GM04504 (cell line): ENCODE results near the gene SPIN1.
"Not testable (repeated sequence)": the region's sequence is repeated elsewhere in the genome, so short reads cannot be mapped to it uniquely, and the experiment has no call there.

Experiments used
- DNase-seq: peaks from one replicate; pipeline ENCODE4 v3.0.0-alpha.2; 2012; ENCODE audit warnings: low read depth

Gene SPIN1

DNA sequence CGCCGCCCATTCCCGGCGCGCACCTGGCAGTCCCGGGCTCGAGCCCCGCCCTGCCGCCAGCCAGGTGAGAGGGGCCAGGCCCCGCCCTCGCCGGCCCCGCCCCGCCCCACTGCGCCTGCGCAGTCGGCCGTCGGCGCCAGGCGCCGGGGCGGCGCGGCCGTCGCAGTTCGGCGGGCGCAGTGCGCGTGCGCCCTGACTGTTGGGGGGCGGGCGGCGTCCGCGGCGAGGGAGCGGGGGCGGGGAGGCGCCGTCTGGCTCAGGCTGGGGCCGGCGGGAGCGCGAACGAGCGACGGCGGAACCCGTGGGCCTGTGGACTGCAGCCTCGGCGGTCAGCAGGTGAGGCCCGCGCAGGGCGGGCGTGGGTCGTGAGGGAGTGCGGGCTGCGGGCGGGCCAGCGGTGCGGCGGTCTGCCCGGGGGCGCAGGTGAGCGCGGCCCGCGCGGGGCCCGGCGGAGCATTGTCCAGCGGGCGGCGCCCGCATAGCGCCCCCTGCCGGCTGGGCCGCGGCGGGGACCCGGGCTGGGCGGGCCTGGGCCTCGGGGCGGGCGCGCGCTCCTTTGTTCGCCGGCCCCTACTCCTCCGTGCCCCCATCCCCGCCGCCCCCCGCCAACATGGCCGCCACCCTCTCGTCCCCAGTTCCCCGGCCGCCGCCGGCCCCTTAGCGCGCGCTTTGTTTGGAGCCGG, at the start of gene SPIN1:
SPIN1 (plus strand) TSS at position 242 of the 683 bp plus-strand sequence. CDS start 38,096 bp downstream, outside the sequence.
- peak; percentile 38 for DNase-seq

DNA sequence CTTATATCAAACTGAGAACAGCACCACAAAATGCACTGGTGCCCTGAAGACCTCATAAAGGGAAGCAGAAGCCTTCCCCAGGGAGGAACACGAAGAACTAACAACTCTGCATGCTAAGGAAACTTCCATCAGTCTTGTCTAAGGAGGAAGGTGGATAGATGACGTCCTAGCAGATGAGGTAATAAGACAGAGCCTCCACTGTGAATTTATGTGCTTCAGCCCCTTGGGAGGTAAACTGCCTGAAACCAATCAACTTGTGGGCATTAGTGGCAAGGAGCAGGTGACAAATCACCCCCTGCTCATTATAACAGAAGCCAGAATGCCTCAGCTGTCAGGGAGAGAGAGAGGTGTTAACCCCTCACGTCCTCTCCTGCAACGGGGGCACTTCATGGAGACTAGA, 48.9 kb upstream of the SPIN1 start:
- no peak for DNase-seq

DNA sequence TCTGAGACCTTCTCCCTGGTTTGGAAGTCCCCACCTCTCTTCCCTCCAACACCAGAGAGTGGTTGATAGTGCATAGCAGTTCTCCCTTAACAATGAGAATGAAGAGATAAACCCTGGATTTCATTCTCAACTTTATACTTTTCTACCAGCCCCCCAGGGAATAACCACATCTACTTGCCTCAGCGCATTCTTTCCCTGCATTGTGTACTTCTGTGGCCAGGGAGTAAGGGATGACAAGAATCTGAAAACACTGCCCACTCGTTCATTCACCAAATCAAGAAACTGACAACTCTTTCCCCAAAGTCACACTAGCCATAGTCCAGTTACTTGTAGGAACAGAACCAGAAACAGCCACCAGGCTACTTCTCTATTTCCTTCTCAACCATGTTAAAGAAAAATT, 46.0 kb upstream of the SPIN1 start:
- no peak for DNase-seq

DNA sequence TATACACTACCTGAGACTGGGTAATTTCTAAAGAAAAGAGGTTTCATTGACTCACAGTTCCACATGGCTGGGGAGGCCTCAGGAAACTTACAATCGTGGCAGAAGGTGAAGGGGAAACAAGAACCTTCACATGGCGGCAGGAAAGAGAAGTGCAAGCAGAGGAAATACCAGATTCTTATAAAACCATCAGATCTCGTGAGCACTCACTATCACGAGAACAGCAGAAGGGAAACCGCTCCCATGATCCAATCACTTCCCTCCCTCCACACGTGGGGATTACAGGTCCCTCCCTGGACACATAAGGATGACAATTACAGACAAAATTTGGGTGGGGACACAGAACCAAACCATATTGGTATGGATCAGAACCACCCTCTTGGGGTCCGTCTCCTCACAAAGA, 44.2 kb upstream of the SPIN1 start:
- DNase-seq, result no peak

DNA sequence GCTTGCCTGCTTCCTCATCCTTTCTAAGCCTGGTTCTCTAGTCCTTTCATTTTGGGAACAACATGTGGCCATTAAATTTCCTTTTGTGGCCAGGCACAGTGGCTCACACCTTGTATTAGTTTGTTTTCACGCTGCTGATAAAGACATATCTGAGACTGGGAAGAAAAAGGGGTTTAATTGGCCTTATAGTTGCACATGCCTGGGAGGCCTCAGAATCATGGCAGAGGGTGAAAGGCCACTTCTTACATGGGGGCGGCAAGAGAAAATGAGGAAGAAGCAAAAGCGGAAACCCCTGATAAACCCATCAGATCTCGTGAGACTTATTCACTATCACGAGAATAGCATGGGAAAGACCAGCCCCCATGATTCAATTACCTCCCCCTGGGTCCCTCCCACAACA, 37.9 kb upstream of the SPIN1 start:
- DNase-seq, result not testable (repeated sequence)

DNA sequence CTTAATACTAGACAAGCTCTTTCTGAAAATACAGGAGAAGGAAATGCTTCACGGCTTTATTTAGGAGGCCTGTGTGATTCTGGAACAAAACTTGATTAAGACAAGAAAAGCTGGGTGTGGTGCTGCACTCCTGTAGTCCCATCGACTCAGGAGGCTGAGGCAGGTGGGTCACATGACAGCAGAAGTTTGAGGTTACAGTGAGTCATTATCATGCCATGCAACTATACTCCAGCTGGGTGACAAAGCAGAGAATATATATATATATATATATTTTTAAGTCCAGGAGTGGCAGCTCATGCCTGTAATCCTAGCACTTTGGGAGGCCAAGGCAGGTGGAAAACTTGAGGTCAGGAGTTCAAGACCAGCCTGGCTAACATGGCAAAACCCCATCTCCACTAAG, 33.1 kb upstream of the SPIN1 start:
- no peak for DNase-seq

DNA sequence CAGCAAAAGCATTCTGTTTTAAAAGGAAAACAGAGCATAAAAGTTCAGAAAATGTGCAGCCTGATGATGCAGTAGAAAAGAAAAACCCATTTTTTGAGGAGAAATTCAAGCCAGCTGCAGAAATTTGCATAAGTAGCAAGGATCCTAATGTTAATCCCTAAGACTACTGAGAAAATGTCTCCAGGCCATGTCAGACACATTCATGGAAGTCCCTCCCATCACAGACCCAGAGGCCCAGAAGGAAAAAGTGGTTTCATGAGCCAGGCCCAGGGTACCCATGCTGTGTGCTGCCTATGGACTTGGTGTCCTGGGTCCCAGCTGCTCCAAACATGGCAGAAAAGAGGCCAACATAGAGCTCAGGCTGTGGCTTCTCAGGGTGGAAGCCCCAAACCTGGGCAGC, 31.0 kb upstream of the SPIN1 start:
- not testable (repeated sequence) for DNase-seq

DNA sequence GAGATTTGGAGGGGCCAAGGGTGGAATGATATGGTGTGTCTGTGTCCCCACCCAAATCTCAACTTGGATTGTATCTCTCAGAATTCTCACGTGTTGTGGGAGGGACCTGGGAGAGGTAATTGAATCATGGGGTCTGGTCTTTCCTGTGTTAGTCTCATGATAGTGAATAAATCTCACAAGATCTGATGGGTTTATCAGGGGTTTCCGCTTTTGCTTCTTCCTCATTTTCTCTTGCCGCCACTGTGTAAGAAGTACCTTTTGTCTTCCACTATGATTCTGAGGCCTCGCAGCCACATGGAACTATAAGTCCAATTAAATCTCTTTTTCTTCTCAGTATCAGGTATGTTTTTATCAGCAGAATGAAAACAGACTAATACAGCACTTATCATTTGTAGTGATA, 29.5 kb upstream of the SPIN1 start:
- no peak for DNase-seq

DNA sequence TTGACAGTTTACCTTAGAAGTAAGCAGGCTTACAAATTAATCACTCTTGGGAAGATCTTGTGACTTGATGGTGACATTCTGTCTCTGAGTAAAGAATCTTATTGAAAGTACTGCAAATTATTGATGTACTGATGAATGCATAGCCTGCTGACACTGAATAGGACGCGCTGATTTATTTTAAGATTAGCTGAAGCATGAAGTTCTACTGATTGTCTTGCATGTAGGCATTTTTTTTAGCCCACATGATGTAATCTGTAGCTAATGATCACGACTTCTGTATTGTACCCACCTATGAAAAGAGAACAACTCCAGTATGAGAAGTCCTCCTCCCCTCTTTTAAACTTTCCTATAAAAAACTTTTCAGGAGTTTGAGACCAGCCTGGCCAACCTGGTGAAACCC, 28.3 kb upstream of the SPIN1 start:
- DNase-seq, result no peak

DNA sequence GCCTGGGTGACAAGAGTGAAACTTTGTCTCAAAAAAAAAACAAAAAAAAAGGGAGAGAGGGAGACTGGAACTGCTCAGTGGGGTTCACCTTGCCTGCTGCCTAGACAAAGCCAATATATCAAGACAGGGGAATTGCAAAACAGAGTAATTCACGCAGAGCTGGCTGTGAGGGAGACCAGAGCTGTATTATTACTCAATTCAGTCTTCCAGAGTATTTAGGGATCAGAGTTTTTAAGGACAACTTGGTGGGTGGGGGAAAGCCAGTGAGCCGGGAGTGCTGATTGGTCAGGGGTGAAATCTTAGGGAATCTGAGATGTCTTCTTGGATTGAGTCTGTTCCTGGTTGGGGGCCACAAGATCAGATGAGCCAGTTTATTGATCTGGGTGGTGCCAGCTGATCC, 25.6 kb upstream of the SPIN1 start:
- no peak for DNase-seq

DNA sequence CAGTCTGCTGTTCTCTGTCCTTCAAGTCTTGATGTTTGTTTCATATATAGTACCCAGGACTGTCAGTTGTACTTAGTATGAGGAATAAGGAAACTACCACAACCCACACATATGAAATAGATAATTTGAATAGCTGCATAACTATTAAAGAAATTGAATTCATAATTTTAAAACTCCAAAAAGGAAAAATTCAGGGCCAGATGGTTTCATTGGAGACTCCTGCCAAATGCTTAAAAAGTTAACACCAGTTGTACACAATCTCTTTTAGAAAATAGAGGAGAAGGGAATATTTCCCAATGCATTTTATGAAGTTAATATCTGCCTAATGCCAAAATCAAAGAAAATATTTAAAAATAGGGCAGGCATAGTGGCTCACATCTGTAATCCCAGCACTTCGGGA, 24.6 kb upstream of the SPIN1 start:
- DNase-seq, result no peak

DNA sequence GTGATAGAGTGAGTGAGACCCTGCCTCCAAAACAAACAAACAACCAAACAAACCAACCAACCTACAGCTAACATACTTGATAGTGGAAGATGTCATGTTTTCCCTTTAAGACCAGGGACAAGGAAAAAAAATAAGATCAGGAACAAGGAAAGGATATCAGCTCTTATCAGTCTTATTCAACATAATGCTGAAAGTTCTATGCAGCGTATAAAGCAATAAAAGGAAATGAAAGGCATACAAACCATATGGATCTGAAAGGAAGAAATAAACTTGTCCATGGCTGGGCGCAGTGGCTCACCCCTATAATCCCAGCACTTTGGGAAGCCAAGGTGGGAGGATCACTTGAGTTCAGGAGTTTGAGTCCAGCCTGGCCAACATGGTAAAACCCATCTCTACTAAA, 23.5 kb upstream of the SPIN1 start:
- no peak for DNase-seq

DNA sequence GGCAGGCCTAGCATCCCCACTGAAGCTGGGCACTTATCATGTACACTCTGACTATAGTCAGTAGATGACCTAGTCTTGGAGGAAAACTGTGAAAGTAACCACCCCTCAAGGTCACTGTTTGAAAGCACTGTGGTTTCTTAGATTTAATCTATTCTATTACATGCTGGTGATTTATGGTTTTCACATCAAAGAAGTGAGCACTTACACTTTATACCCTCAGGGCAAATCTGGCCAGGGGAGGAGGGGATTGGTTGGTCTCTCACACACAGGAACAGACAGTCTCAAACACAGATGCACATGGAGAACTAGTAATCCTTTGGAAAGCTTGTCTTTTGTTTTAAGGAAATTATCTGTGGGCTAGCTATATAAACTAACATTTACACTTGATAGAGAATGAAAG, 17.9 kb upstream of the SPIN1 start:
- DNase-seq, result no peak

DNA sequence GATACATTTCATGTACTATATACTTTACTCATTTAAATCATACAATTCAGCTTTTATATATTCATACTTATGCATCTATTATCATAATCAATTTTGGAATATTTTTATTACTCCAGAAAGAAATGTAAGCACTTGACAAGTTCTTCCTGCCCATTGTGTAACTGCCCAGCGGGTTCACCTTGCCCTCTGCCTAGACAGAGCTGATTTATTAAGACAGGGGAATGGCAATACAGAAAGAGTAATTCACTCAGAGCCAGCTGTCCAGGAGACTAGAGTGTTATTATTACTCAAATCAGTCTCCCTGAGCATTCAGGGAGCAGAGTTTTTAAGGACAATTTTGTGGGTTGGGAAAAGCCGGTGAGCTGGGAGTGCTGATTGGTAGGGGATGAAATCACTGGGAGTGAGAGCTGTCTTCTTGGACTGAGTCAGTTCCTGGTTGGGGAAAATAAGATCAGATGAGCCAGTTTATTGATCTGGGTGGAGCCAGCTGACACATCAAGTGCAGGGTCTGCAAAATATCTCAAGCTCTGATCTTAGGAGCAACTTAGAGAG, 16.1 kb upstream of the SPIN1 start:
- DNase-seq, result no peak

DNA sequence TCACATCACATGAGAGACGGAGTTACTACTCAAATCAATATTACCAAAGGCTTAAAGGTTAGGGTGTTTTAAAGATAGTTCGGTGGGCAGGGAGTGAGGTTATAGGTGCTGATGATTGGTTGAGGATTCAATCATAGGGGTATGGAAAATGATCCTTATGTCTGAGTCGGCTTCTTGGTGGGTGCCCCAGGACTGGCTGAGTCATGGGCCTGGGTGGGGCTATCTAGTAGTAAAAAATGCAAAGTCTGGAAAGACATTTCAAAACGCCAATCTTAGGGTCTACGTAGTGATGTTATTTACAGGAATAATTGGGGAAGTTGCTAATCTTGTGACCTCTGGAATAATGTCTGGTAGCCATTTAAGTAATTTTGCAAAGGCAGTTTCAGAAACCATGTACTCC, 15.2 kb upstream of the SPIN1 start:
- no peak for DNase-seq

DNA sequence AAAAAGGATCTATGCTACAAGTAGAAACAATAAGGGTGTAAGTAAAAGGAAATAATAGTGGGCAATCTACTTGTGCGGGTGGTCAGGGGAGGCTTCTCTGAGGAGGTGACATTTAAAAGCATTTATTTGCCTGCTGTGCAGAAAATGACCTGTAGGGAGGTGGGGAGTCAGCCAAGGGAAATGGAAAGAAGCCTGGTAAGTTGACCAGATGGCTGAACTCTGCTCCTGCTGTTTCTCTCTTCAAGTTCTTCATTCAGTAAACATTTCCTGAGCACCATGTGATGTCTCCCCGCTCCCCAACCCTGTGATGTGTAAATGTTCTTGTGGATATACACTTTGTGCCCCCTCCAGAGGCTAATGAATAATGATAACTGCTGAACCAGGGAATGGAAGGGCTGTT, 9.9 kb upstream of the SPIN1 start:
- no peak for DNase-seq

DNA sequence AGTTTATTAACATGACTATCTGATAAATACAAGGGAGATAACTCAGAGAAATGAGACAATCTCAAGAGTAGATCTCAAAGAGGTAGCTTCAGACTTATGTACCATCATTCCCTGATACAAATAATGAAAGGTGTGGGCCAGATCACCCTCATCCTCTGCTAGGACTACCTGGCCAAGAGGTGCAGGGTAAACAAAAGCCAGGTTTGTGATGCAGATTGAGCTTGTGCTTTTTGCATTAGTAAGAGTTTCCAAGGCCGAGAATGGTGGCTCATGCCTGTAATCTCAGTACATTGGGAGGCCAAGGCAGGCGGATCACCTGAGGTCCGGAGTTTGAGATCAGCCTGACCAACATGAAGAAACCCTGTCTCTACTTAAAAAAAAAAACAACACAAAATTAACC, 8.9 kb upstream of the SPIN1 start:
- no peak for DNase-seq

DNA sequence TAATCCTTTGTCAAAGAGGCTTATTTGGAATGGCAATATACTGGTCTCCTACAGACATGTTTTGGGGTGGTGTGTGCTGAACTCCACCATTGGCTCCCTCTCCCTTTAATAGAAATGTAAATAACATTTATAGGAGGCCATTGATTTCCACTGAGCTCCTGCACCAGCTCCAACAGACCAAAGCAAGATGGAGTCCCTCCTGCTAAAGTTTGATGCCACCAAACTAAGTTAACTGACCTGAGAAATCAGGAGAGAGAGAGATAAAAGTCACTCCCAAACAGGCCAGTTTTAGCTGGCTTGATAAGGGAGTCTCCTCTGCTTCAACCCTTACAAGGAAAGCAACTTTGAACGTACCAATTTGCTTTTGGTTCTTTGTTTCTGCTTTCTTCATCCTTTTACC, 8.1 kb upstream of the SPIN1 start:
- DNase-seq, result no peak

DNA sequence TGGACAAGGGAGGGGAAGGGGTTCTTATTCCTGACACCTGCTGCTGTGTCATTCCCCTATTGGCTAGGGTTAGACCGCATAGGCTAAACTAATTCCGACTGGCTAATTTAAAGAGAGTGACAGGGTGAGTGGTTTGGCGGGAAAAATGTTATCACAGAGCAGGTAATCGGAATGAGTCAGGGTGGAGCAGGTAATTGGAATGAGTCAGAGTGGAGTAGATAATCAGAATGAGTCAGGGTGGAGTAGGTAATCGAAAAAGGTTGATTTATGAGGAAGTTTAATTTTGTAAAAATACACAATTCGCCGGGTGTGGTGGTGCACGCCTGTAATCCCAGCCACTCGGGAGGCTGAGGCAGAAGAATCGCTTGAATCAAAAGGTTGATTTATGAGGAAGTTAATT, 6.9 kb upstream of the SPIN1 start:
- not testable (repeated sequence) for DNase-seq

DNA sequence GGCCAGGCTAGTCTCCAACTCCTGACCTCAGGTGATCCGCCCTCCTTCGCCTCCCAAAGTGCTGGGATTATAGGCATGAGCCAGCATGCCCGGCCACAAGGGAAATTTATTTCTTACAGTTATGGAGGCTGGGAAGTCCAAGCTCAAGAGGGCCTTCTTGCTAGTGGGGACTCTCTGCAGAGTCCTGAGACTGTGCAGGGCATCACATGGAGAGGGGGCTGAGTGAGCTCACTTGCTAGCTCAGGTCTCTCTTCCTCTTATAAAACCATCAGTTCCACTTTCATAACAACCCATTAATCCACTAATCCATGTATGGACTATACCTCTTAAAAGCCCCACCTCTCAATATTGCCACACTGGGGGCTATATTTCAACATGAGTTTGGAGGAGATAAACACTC, 5.1 kb upstream of the SPIN1 start:
- DNase-seq, result no peak

DNA sequence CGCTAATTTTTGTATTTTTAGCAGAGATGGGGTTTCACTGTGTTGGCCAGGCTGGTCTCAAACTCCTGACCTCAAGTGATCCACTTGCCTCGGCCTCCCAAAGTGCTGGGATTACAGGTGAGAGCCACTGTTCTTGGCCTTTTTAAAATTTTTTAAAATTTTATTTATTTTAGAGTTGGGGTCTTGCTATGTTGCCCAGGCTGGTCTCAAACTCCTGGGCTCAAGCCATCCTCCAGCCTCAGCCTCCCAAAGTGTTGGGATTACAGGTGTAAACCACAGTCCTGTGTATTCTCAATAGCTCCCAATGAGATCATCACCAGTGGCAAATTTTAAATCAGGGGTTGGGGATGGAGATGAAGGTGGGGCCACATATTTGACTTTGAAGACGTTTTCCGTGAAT, 2.1 kb upstream of the SPIN1 start:
- not testable (repeated sequence) for DNase-seq

DNA sequence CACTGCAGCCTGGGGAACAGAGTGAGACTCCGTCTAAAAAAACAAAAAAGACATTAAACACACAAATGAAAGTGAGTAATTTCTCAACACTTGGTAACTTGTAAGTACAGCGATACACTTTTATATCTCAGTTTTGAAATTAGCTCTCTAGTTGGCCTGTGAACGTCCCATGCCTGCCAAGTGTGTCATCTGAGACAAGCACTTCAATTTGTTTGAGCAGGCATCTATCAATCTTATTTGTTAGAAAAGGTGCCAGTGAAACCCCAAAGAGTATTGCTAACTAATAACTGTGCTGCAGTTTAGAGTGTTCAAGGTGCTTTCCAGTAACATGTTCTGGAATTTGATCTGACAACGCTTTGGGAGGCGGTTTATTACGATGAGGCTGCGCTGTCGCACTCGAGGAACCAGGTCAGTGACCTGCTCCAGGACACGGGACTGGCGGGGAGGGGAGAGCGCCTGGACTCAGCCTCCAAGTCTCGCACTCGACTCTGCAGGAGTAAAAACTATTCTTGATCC, 1.1 kb upstream of the SPIN1 start:
- no peak for DNase-seq

DNA sequence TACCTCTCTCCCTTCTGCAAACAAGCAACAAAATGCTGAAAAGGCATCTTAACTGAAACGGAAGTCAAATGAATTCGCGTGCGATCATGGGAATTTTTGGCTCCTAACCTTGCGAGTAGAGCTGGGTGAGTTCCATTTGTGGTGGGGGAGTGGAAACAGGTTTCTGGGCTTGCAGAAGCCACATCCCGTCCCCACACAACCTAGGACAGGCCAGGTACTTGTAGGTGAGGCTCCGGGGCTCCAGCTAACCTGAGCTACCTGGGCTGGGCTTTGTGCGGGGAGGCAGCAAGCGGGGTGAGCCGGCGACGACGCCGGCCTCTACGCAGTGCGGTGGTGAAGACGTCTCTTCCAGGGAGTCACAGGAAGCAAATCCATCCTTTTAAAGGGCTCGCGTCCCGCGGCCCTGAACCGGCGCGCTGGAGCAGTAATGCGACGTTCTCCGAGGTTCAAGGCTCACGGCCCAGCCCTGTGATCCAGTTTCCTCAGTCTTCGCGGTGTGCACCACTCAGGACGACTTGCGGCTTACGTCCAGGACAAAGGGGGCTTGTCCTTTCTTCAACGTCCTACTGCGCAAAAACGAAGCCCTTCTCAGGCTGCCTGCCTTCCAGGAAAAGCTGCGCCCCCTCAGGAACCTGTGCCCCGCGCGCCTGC, 567 bp upstream of the SPIN1 start:
- DNase-seq, result peak; percentile 20
